ENCODE measurements around the gene ZNF639.

- no peak for TF ChIP-seq CTCF (conservative IDR thresholded peaks at IDR 0.05)
- no peak for TF ChIP-seq ZFX (IDR thresholded peaks at IDR 0.05)
Observed at GRCh38 chr3:179330438-179330837, 7.6 kb downstream of the ZNF639 start.
